ENCODE data around the gene INPP4A.

Gene INPP4A

DNA sequence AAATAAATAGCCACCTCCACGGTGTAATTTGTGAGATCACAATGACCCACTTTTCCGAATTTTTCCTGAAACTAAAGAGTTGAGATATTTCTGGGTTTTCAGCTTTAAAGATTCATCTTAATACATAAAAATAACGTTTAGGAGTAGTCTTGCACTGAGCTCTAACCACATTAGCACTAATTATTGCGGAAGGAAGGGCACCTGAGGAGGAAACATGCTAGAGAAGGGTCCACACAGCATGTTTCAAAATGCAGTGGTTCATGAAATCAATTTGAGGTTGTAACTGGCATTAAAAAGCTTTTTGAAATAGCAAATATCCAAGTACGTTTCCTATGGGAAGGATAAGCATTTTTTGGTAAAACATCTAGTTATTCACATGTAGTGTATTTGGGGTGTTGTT lies 8.4 kb downstream of the INPP4A start:
- Histone ChIP-seq H3K9me3 (no peaks in the 10 kb centered on the region), H3K27ac (peak overlapping the region; percentile 62; the same call in 1 of the 2 replicates), H3K36me3 (peaks cover 4% of the 10 kb centered on the region; the same call in 1 of the 2 replicates), H4K20me1 (peaks cover 99% of the 10 kb centered on the region), H3K4me3 (no peak overlapping the region), H3K9ac (peak overlapping the region; percentile 23; the same call in 1 of the 2 replicates), H3K4me1 (peaks cover 70% of the 10 kb centered on the region), H3K27me3 (no peaks in the 10 kb centered on the region), H3K4me2 (peak overlapping the region; percentile 70)
- TF ChIP-seq Cebpa-rat (IDR thresholded peaks at IDR 0.05) = no peak

- Histone ChIP-seq H3K4me1 (peaks cover 66% of the 10 kb centered on the region), H3K27me3 (no peaks in the 10 kb centered on the region), H4K20me1 (peaks cover 98% of the 10 kb centered on the region), H3K9ac (peak overlapping the region; percentile 23; the same call in 1 of the 2 replicates), H3K27ac (peak overlapping the region; percentile 62), H3K4me2 (peak overlapping the region; percentile 70), H3K4me3 (no peak overlapping the region), H3K36me3 (peaks cover 4% of the 10 kb centered on the region; the same call in 1 of the 2 replicates), H3K9me3 (no peaks in the 10 kb centered on the region)
- TF ChIP-seq Cebpa-rat (IDR thresholded peaks at IDR 0.05) = no peak
These were observed 8.9 kb downstream of the INPP4A start for GRCh38 chr2:98453531-98453930.

- 0 out of 2 replicates have a peak overlapping the region, but pooled peaks have one; percentile 6 for H3K27ac ChIP-seq
- H3K9me3 ChIP-seq = no peaks in the 10 kb centered on the region
- H3K9ac ChIP-seq = 0 out of 2 replicates have a peak overlapping the region, but pooled peaks have one; percentile 21
- H3K36me3 ChIP-seq = peaks cover 4% of the 10 kb centered on the region; the same call in 1 of the 2 replicates
- H3K4me2 ChIP-seq = peak overlapping the region; percentile 70
- H3K27me3 ChIP-seq = no peaks in the 10 kb centered on the region
- H3K4me3 ChIP-seq = no peak overlapping the region
- TF ChIP-seq Cebpa-rat (IDR thresholded peaks at IDR 0.05) = no peak
- peaks cover 63% of the 10 kb centered on the region for H3K4me1 ChIP-seq
- peaks cover 98% of the 10 kb centered on the region for H4K20me1 ChIP-seq
These were observed 9.4 kb downstream of the INPP4A start for GRCh38 chr2:98454073-98454472.

- Histone ChIP-seq H3K27ac (0 out of 2 replicates have a peak overlapping the region, but pooled peaks have one; percentile 6), H3K4me3 (no peak overlapping the region), H3K9me3 (no peaks in the 10 kb centered on the region), H3K27me3 (no peaks in the 10 kb centered on the region), H3K4me2 (peak overlapping the region; percentile 70), H4K20me1 (peaks cover 98% of the 10 kb centered on the region), H3K4me1 (peaks cover 69% of the 10 kb centered on the region), H3K36me3 (peaks cover 4% of the 10 kb centered on the region; the same call in 1 of the 2 replicates), H3K9ac (0 out of 2 replicates have a peak overlapping the region, but pooled peaks have one; percentile 21)
- no peak for TF ChIP-seq Cebpa-rat (IDR thresholded peaks at IDR 0.05)
These were observed 10.0 kb downstream of the INPP4A start for GRCh38 chr2:98454500-98455235.

- H3K9me3 ChIP-seq = no peaks in the 10 kb centered on the region
- H3K27ac ChIP-seq = no peak overlapping the region
- peak overlapping the region; percentile 70 for H3K4me2 ChIP-seq
- H3K4me1 ChIP-seq = peaks cover 75% of the 10 kb centered on the region
- TF ChIP-seq Cebpa-rat (IDR thresholded peaks at IDR 0.05) = no peak
- H4K20me1 ChIP-seq = peaks cover 98% of the 10 kb centered on the region
- H3K9ac ChIP-seq = no peak overlapping the region
- no peaks in the 10 kb centered on the region for H3K27me3 ChIP-seq
- peaks cover 4% of the 10 kb centered on the region; the same call in 1 of the 2 replicates for H3K36me3 ChIP-seq
- no peak overlapping the region for H3K4me3 ChIP-seq
These were observed 10.9 kb downstream of the INPP4A start for GRCh38 chr2:98455494-98455976.

GRCh38 chr2:98457045-98457696 lies 12.5 kb downstream of the INPP4A start:
- Histone ChIP-seq H3K9ac (no peak overlapping the region), H3K36me3 (peaks cover 4% of the 10 kb centered on the region; the same call in 1 of the 2 replicates), H3K9me3 (no peaks in the 10 kb centered on the region), H4K20me1 (peaks cover 96% of the 10 kb centered on the region), H3K27me3 (no peaks in the 10 kb centered on the region), H3K4me2 (no peak overlapping the region), H3K4me3 (no peak overlapping the region), H3K4me1 (peaks cover 73% of the 10 kb centered on the region), H3K27ac (no peak overlapping the region)
- TF ChIP-seq Cebpa-rat (IDR thresholded peaks at IDR 0.05) = no peak

GRCh38 chr2:98458207-98458606 lies 13.5 kb downstream of the INPP4A start:
- peaks cover 87% of the 10 kb centered on the region for H4K20me1 ChIP-seq
- H3K36me3 ChIP-seq = peaks cover 4% of the 10 kb centered on the region; the same call in 1 of the 2 replicates
- no peaks in the 10 kb centered on the region for H3K27me3 ChIP-seq
- no peak overlapping the region for H3K4me2 ChIP-seq
- peaks cover 70% of the 10 kb centered on the region for H3K4me1 ChIP-seq
- H3K27ac ChIP-seq = no peak overlapping the region
- no peak overlapping the region for H3K9ac ChIP-seq
- TF ChIP-seq Cebpa-rat (IDR thresholded peaks at IDR 0.05) = no peak
- H3K4me3 ChIP-seq = no peak overlapping the region
- H3K9me3 ChIP-seq = no peaks in the 10 kb centered on the region

- H3K36me3 ChIP-seq = peaks cover 4% of the 10 kb centered on the region; the same call in 1 of the 2 replicates
- H3K27ac ChIP-seq = no peak overlapping the region
- peaks cover 81% of the 10 kb centered on the region for H4K20me1 ChIP-seq
- no peak for TF ChIP-seq Cebpa-rat (IDR thresholded peaks at IDR 0.05)
- H3K4me1 ChIP-seq = peaks cover 70% of the 10 kb centered on the region
- no peaks in the 10 kb centered on the region for H3K27me3 ChIP-seq
- no peak overlapping the region for H3K9ac ChIP-seq
- H3K9me3 ChIP-seq = no peaks in the 10 kb centered on the region
- H3K4me3 ChIP-seq = no peak overlapping the region
- H3K4me2 ChIP-seq = peak overlapping the region; percentile 48; the same call in 1 of the 2 replicates
These were observed 14.2 kb downstream of the INPP4A start for GRCh38 chr2:98458667-98459380.

- H3K4me2 ChIP-seq = peak overlapping the region; percentile 48
- no peaks in the 10 kb centered on the region for H3K27me3 ChIP-seq
- H4K20me1 ChIP-seq = peaks cover 72% of the 10 kb centered on the region
- TF ChIP-seq Cebpa-rat (IDR thresholded peaks at IDR 0.05) = no peak
- no peak overlapping the region for H3K9ac ChIP-seq
- no peaks in the 10 kb centered on the region for H3K9me3 ChIP-seq
- no peak overlapping the region for H3K4me3 ChIP-seq
- H3K36me3 ChIP-seq = peaks cover 4% of the 10 kb centered on the region; the same call in 1 of the 2 replicates
- peaks cover 70% of the 10 kb centered on the region for H3K4me1 ChIP-seq
- no peak overlapping the region; the same call in 1 of the 2 replicates for H3K27ac ChIP-seq
These were observed 15.0 kb downstream of the INPP4A start for GRCh38 chr2:98459496-98460175.
